ENCODE measurements around the gene UNC119B.

The UNC119B gene

GRCh38 chr12:120700886-120701285 is 9.4 kb upstream of the UNC119B start:
- Histone ChIP-seq H3K27ac (ENCODE audit: low read depth in 2 of 2, low read length in 2 of 2) (no peak overlapping the region), H3K9ac (ENCODE audit: low read depth in 1 of 2, low read length in 2 of 2) (no peak overlapping the region), H3K4me3 (ENCODE audit: low read length in 2 of 2) (no peak overlapping the region), H3K9me3 (ENCODE audit: control insufficient read depth in 2 of 2, low read length in 2 of 2) (no peaks in the 10 kb centered on the region), H3K27me3 (ENCODE audit: control insufficient read depth in 2 of 2, insufficient read depth in 2 of 2, low read length in 2 of 2) (no peaks in the 10 kb centered on the region), H3K36me3 (ENCODE audit: control insufficient read depth in 2 of 2, insufficient read depth in 2 of 2, low read length in 2 of 2) (peaks cover 53 to 71% of the 10 kb centered on the region in 2 donors), H3K4me1 (ENCODE audit: control insufficient read depth in 2 of 2, insufficient read depth in 2 of 2, low read length in 2 of 2) (peaks cover 4 to 13% of the 10 kb centered on the region in 2 donors)

- Histone ChIP-seq H3K9ac (ENCODE audit: low read depth in 1 of 2, low read length in 2 of 2) (no peak overlapping the region), H3K36me3 (ENCODE audit: control insufficient read depth in 2 of 2, insufficient read depth in 2 of 2, low read length in 2 of 2) (peaks cover 38 to 57% of the 10 kb centered on the region in 2 donors), H3K4me1 (ENCODE audit: control insufficient read depth in 2 of 2, insufficient read depth in 2 of 2, low read length in 2 of 2) (no peaks in the 10 kb centered on the region), H3K4me3 (ENCODE audit: low read length in 2 of 2) (no peak overlapping the region), H3K27ac (ENCODE audit: low read depth in 2 of 2, low read length in 2 of 2) (no peak overlapping the region), H3K27me3 (ENCODE audit: control insufficient read depth in 2 of 2, insufficient read depth in 2 of 2, low read length in 2 of 2) (no peaks in the 10 kb centered on the region), H3K9me3 (ENCODE audit: control insufficient read depth in 2 of 2, low read length in 2 of 2) (no peaks in the 10 kb centered on the region)
These were observed 7.6 kb upstream of the UNC119B start for GRCh38 chr12:120702637-120703036.

GRCh38 chr12:120703311-120703942 is 6.8 kb upstream of the UNC119B start:
- Histone ChIP-seq H3K36me3 (ENCODE audit: control insufficient read depth in 2 of 2, insufficient read depth in 2 of 2, low read length in 2 of 2) (peaks cover 36 to 49% of the 10 kb centered on the region in 2 donors), H3K4me1 (ENCODE audit: control insufficient read depth in 2 of 2, insufficient read depth in 2 of 2, low read length in 2 of 2) (no peaks in the 10 kb centered on the region), H3K9me3 (ENCODE audit: control insufficient read depth in 2 of 2, low read length in 2 of 2) (no peaks in the 10 kb centered on the region), H3K4me3 (ENCODE audit: low read length in 2 of 2) (no peak overlapping the region), H3K27ac (ENCODE audit: low read depth in 2 of 2, low read length in 2 of 2) (no peak overlapping the region), H3K9ac (ENCODE audit: low read depth in 1 of 2, low read length in 2 of 2) (no peak overlapping the region), H3K27me3 (ENCODE audit: control insufficient read depth in 2 of 2, insufficient read depth in 2 of 2, low read length in 2 of 2) (no peaks in the 10 kb centered on the region)

GRCh38 chr12:120705618-120706017 is 4.6 kb upstream of the UNC119B start:
- Histone ChIP-seq H3K27me3 (ENCODE audit: control insufficient read depth in 2 of 2, insufficient read depth in 2 of 2, low read length in 2 of 2) (no peaks in the 10 kb centered on the region), H3K9ac (ENCODE audit: low read depth in 1 of 2, low read length in 2 of 2) (no peak overlapping the region), H3K4me3 (ENCODE audit: low read length in 2 of 2) (no peak overlapping the region), H3K36me3 (ENCODE audit: control insufficient read depth in 2 of 2, insufficient read depth in 2 of 2, low read length in 2 of 2) (peaks cover 22 to 27% of the 10 kb centered on the region in 2 donors), H3K9me3 (ENCODE audit: control insufficient read depth in 2 of 2, low read length in 2 of 2) (no peaks in the 10 kb centered on the region), H3K27ac (ENCODE audit: low read depth in 2 of 2, low read length in 2 of 2) (no peak overlapping the region), H3K4me1 (ENCODE audit: control insufficient read depth in 2 of 2, insufficient read depth in 2 of 2, low read length in 2 of 2) (peaks cover 5 to 6% of the 10 kb centered on the region in 2 donors)

GRCh38 chr12:120706029-120706428 is 4.2 kb upstream of the UNC119B start:
- no peak overlapping the region for H3K27ac ChIP-seq (ENCODE audit: low read depth in 2 of 2, low read length in 2 of 2)
- H3K9ac ChIP-seq (ENCODE audit: low read depth in 1 of 2, low read length in 2 of 2), result no peak overlapping the region
- H3K27me3 ChIP-seq (ENCODE audit: control insufficient read depth in 2 of 2, insufficient read depth in 2 of 2, low read length in 2 of 2), result no peaks in the 10 kb centered on the region
- no peaks in the 10 kb centered on the region for H3K9me3 ChIP-seq (ENCODE audit: control insufficient read depth in 2 of 2, low read length in 2 of 2)
- H3K4me3 ChIP-seq (ENCODE audit: low read length in 2 of 2), result no peak overlapping the region
- H3K36me3 ChIP-seq (ENCODE audit: control insufficient read depth in 2 of 2, insufficient read depth in 2 of 2, low read length in 2 of 2), result peaks cover 22 to 23% of the 10 kb centered on the region in 2 donors
- peaks cover 5 to 9% of the 10 kb centered on the region in 2 donors for H3K4me1 ChIP-seq (ENCODE audit: control insufficient read depth in 2 of 2, insufficient read depth in 2 of 2, low read length in 2 of 2)

GRCh38 chr12:120708651-120709050 is 1.6 kb upstream of the UNC119B start:
- H3K9me3 ChIP-seq (ENCODE audit: control insufficient read depth in 2 of 2, low read length in 2 of 2), result no peaks in the 10 kb centered on the region
- H3K4me3 ChIP-seq (ENCODE audit: low read length in 2 of 2), result no peak overlapping the region
- H3K9ac ChIP-seq (ENCODE audit: low read depth in 1 of 2, low read length in 2 of 2), result no peak overlapping the region
- peaks cover 7 to 9% of the 10 kb centered on the region in 2 donors for H3K36me3 ChIP-seq (ENCODE audit: control insufficient read depth in 2 of 2, insufficient read depth in 2 of 2, low read length in 2 of 2)
- peaks cover 14 to 16% of the 10 kb centered on the region in 2 donors for H3K4me1 ChIP-seq (ENCODE audit: control insufficient read depth in 2 of 2, insufficient read depth in 2 of 2, low read length in 2 of 2)
- no peaks in the 10 kb centered on the region for H3K27me3 ChIP-seq (ENCODE audit: control insufficient read depth in 2 of 2, insufficient read depth in 2 of 2, low read length in 2 of 2)
- no peak overlapping the region for H3K27ac ChIP-seq (ENCODE audit: low read depth in 2 of 2, low read length in 2 of 2)

GRCh38 chr12:120710805-120711296 is 593 bp downstream of the UNC119B start:
- peaks cover 14 to 16% of the 10 kb centered on the region in 2 donors for H3K4me1 ChIP-seq (ENCODE audit: control insufficient read depth in 2 of 2, insufficient read depth in 2 of 2, low read length in 2 of 2)
- peak overlapping the region; percentile 72 to 79 for H3K9ac ChIP-seq (ENCODE audit: low read depth in 1 of 2, low read length in 2 of 2)
- H3K9me3 ChIP-seq (ENCODE audit: control insufficient read depth in 2 of 2, low read length in 2 of 2), result no peaks in the 10 kb centered on the region
- peak overlapping the region; percentile 69 to 70 for H3K27ac ChIP-seq (ENCODE audit: low read depth in 2 of 2, low read length in 2 of 2)
- H3K4me3 ChIP-seq (ENCODE audit: low read length in 2 of 2), result peak overlapping the region; percentile 78 to 82
- no peaks in the 10 kb centered on the region for H3K27me3 ChIP-seq (ENCODE audit: control insufficient read depth in 2 of 2, insufficient read depth in 2 of 2, low read length in 2 of 2)
- H3K36me3 ChIP-seq (ENCODE audit: control insufficient read depth in 2 of 2, insufficient read depth in 2 of 2, low read length in 2 of 2), result peaks cover 13 to 16% of the 10 kb centered on the region in 2 donors

GRCh38 chr12:120711411-120711810 is 1.2 kb downstream of the UNC119B start:
- peaks cover 18 to 21% of the 10 kb centered on the region in 2 donors for H3K4me1 ChIP-seq (ENCODE audit: control insufficient read depth in 2 of 2, insufficient read depth in 2 of 2, low read length in 2 of 2)
- H3K36me3 ChIP-seq (ENCODE audit: control insufficient read depth in 2 of 2, insufficient read depth in 2 of 2, low read length in 2 of 2), result peaks cover 17 to 22% of the 10 kb centered on the region in 2 donors
- H3K9ac ChIP-seq (ENCODE audit: low read depth in 1 of 2, low read length in 2 of 2), result peak overlapping the region; percentile 72 to 79
- peak overlapping the region in 1 of 2 donors; percentile 70 for H3K27ac ChIP-seq (ENCODE audit: low read depth in 2 of 2, low read length in 2 of 2)
- H3K9me3 ChIP-seq (ENCODE audit: control insufficient read depth in 2 of 2, low read length in 2 of 2), result no peaks in the 10 kb centered on the region
- H3K27me3 ChIP-seq (ENCODE audit: control insufficient read depth in 2 of 2, insufficient read depth in 2 of 2, low read length in 2 of 2), result no peaks in the 10 kb centered on the region
- H3K4me3 ChIP-seq (ENCODE audit: low read length in 2 of 2), result peak overlapping the region; percentile 78 to 82

- H3K9ac ChIP-seq (ENCODE audit: low read depth in 1 of 2, low read length in 2 of 2), result no peak overlapping the region
These were observed 2.4 kb downstream of the UNC119B start for GRCh38 chr12:120712610-120713009.

GRCh38 chr12:120713861-120714482 is 3.7 kb downstream of the UNC119B start:
- no peak overlapping the region for H3K27ac ChIP-seq (ENCODE audit: low read depth in 2 of 2, low read length in 2 of 2)
- H3K27me3 ChIP-seq (ENCODE audit: control insufficient read depth in 2 of 2, insufficient read depth in 2 of 2, low read length in 2 of 2), result no peaks in the 10 kb centered on the region
- no peaks in the 10 kb centered on the region for H3K9me3 ChIP-seq (ENCODE audit: control insufficient read depth in 2 of 2, low read length in 2 of 2)
- H3K9ac ChIP-seq (ENCODE audit: low read depth in 1 of 2, low read length in 2 of 2), result no peak overlapping the region
- peaks cover 31 to 32% of the 10 kb centered on the region in 2 donors for H3K4me1 ChIP-seq (ENCODE audit: control insufficient read depth in 2 of 2, insufficient read depth in 2 of 2, low read length in 2 of 2)
- no peak overlapping the region for H3K4me3 ChIP-seq (ENCODE audit: low read length in 2 of 2)
- peaks cover 30 to 37% of the 10 kb centered on the region in 2 donors for H3K36me3 ChIP-seq (ENCODE audit: control insufficient read depth in 2 of 2, insufficient read depth in 2 of 2, low read length in 2 of 2)

More at GRCh38 chr12:120712610-120713009, 2.4 kb downstream of the UNC119B start:
- Histone ChIP-seq H3K4me3 (ENCODE audit: low read length in 2 of 2) (no peak overlapping the region), H3K4me1 (ENCODE audit: control insufficient read depth in 2 of 2, insufficient read depth in 2 of 2, low read length in 2 of 2) (peaks cover 22 to 25% of the 10 kb centered on the region in 2 donors), H3K36me3 (ENCODE audit: control insufficient read depth in 2 of 2, insufficient read depth in 2 of 2, low read length in 2 of 2) (peaks cover 21 to 28% of the 10 kb centered on the region in 2 donors), H3K9me3 (ENCODE audit: control insufficient read depth in 2 of 2, low read length in 2 of 2) (no peaks in the 10 kb centered on the region), H3K27ac (ENCODE audit: low read depth in 2 of 2, low read length in 2 of 2) (no peak overlapping the region), H3K27me3 (ENCODE audit: control insufficient read depth in 2 of 2, insufficient read depth in 2 of 2, low read length in 2 of 2) (no peaks in the 10 kb centered on the region)

All from mucosa of rectum (tissue), 2 donors.